ACC112 (cell line): ENCODE data around the gene TAS2R13.

Experiments used
- H2AFZ ChIP-seq: fragments of 200-600 bp; sonication (generic); one replicate; pipeline ENCODE4 v1.6.0; 2017; ENCODE audit warnings: antibody characterized with exemption, low read length; ENCODE audit not compliant: unreplicated experiment
- H3K27ac ChIP-seq: fragments of 200-600 bp; sonication (generic); 2 replicates; pipeline ENCODE4 v1.5.1; 2014; ENCODE audit warnings: low read depth, mild to moderate bottlenecking, antibody characterized with exemption, low read length, moderate library complexity
- H3K27me3 ChIP-seq: fragments of 200-600 bp; sonication (generic); 2 replicates; pipeline ENCODE4 v1.6.1; 2014; ENCODE audit warnings: mild to moderate bottlenecking, antibody characterized with exemption, low read length, moderate library complexity, mixed read lengths; ENCODE audit not compliant: insufficient read depth
- H3K36me3 ChIP-seq: fragments of 200-600 bp; sonication (generic); 2 replicates; pipeline ENCODE4 v1.6.1; 2016; ENCODE audit warnings: mild to moderate bottlenecking, antibody characterized with exemption, low read length, moderate library complexity, mixed read lengths; ENCODE audit not compliant: insufficient read depth
- H3K4me1 ChIP-seq: fragments of 200-600 bp; sonication (generic); one replicate; pipeline ENCODE4 v1.6.1; 2016; ENCODE audit warnings: low read length, mixed read lengths; ENCODE audit not compliant: insufficient read depth, unreplicated experiment, control insufficient read depth
- H3K4me3 ChIP-seq: fragments of 200-600 bp; sonication (generic); 2 replicates; pipeline ENCODE4 v1.5.1; 2014; ENCODE audit warnings: mild to moderate bottlenecking, low read depth, low read length
- H3K79me2 ChIP-seq: fragments of 200-600 bp; sonication (generic); one replicate; pipeline ENCODE4 v1.6.0; 2016; ENCODE audit warnings: low read length; ENCODE audit not compliant: control insufficient read depth, unreplicated experiment, insufficient read depth

The TAS2R13 gene

DNA sequence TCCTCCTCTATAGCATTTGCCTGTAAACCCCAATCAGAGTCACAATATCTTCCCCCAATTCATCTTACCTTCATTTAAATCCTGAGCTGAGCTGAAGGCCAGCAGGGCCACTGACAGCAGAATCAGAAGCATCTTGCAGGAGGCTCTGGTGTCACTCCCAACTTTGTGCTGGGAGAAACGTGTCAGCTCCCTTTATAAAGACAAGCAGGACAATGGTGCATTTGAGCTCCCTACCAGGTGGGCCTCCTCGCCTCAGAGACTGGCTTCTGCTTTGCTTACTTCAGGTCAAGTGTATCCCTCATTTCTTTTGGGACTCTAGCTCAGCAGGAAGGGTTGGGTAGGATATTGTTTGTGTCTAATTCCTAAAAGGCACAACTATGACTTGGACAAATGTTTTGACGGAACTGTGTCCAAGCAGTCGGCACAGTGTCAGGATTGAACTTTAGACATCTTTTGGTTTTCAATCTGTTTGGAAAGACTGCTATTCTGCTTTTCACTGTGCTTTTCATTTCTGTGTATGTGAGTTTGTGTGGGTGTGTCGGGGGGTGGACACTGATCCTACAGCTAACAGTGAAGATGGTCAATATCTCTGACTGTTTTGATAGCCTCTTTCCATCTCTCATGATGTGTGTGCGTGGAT is 25.2 kb downstream of the TAS2R13 start, which contains the start of gene PRH1:
Gene PRH1, minus strand, starts transcription at position 170 of the 640 bp plus-strand sequence. Its CDS starts 38 bp downstream, at position 132.
- no peak within 1 kb of the TSS for H2AFZ ChIP-seq
- no peaks in the 10 kb centered on the region for H3K79me2 ChIP-seq
- no peaks in the 10 kb centered on the region for H3K36me3 ChIP-seq
- no peaks in the 10 kb centered on the region for H3K27me3 ChIP-seq
- no peak within 1 kb of the TSS for H3K4me3 ChIP-seq
- no peaks in the 10 kb centered on the region for H3K4me1 ChIP-seq
- H3K27ac ChIP-seq: no peak within 1 kb of the TSS

DNA sequence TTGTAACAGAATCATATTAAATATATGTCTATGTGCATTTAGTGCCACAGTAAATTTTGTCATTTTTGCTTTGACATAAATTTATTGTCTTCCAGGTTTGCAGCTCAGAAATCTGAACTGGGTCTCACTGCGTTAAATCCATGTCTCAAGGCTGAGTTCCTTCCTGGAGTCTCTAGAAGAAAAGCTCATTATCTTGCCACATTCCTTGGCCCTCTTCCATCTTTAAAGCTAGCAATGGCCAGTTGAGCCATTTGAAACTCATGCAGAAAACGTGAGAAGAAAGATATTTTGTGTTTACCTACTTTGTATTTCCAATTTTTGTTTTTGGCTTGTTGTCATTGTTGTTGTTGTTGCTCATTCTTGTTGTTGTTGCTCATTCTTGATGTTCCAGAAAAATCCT is 36.0 kb downstream of the TAS2R13 start:
- Histone ChIP-seq H3K79me2 (no peaks in the 10 kb centered on the region), H3K27ac (no peak overlapping the region), H3K4me3 (no peak overlapping the region), H3K27me3 (no peaks in the 10 kb centered on the region), H2AFZ (no peak overlapping the region), H3K36me3 (peaks cover 6% of the 10 kb centered on the region), H3K4me1 (no peaks in the 10 kb centered on the region)

DNA sequence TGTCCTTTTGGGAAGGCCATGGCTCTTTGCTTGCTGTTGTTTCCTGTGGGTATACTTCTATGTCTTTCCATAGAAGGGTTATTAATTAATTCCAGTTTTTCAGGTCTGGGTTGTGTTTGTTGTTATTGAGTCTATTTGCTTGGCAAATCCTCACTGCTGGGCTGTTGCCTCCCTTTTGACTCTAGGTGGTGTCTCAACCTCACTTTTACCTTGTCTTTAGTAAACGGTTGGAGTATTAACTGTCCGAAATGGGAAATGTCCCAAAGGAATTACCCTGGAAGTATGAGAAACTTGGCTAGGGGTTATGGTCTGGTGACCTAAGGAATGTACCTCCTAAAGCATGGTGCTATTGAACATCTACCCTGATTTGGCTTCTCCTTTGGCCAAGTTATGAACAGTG is 42.0 kb downstream of the TAS2R13 start:
- Histone ChIP-seq H3K4me3 (no peak overlapping the region), H2AFZ (no peak overlapping the region), H3K79me2 (no peaks in the 10 kb centered on the region), H3K27me3 (no peaks in the 10 kb centered on the region), H3K36me3 (no peaks in the 10 kb centered on the region), H3K27ac (no peak overlapping the region), H3K4me1 (no peaks in the 10 kb centered on the region)

DNA sequence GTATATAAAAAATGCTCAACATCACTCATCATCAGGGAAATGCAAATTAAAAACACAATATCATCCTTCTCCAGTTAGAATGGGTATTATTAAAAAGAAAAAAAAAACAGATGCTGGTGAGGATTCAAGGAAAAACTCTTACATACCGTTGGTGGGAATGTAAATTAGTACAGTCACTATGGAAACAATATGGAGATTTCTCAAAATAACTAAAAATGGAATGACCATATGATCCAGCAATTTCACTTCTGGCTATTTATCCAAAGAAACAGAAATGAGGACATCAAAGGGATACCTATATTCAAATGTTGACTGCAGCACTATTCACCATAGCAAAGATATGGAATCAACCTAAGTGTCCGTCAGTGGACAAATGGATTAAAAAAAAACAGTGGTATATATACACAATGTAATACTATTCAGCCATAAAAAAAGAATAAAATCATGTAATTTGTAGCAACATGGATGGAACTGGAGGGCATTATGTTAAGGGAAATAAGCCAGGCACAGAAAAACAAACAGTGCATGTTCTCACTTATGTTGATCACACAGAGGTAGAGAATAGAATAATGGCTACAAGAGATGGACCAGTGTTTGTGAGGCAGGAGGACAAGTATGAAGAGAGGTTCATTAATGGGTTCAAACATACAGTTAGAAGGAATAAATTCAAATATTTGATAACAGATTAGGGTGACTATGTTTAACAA is 45.7 kb downstream of the TAS2R13 start:
- H3K36me3 ChIP-seq: no peaks in the 10 kb centered on the region; the same call in none of the 2 replicates
- H3K27ac ChIP-seq: no peak overlapping the region
- no peak overlapping the region for H2AFZ ChIP-seq
- H3K27me3 ChIP-seq: no peaks in the 10 kb centered on the region
- no peaks in the 10 kb centered on the region for H3K79me2 ChIP-seq
- no peak overlapping the region for H3K4me3 ChIP-seq
- H3K4me1 ChIP-seq: no peaks in the 10 kb centered on the region

DNA sequence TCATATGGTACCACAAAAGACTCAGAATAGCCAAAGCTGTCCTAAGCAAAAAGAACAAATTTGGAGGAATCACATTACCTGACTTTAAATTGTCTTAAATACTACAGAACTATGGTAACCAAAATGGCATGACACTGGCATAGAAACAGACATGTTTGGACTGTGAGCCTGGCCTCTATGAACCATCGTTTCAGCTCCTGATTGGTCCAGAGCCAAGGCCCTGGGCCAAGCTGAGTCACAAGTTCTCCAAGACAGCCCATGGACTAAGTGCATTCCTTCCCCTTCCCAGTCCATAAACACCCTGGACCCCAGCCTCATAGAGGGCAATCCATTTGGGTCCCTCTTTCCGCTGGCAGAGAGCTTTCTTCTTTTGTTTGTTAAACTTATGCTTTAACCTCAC is 48.0 kb downstream of the TAS2R13 start:
- H3K27me3 ChIP-seq: no peaks in the 10 kb centered on the region
- no peak overlapping the region for H2AFZ ChIP-seq
- H3K27ac ChIP-seq: no peak overlapping the region
- no peaks in the 10 kb centered on the region for H3K4me1 ChIP-seq
- no peak overlapping the region for H3K4me3 ChIP-seq
- peaks cover 5% of the 10 kb centered on the region for H3K36me3 ChIP-seq
- H3K79me2 ChIP-seq: no peaks in the 10 kb centered on the region
